ENCODE results near the gene SEC24D. TPM values are rescaled to one million over a fixed set of nuclear protein-coding genes. Genes with fewer than 3 reads are reported as not detected.

Gene SEC24D
- total RNA-seq, 1 donor from 2014 or later: 48.1 TPM

- Histone ChIP-seq H3K4me3 (no peak overlapping the region), H3K9me3 (no peaks in the 10 kb centered on the region), H3K27me3 (no peaks in the 10 kb centered on the region), H3K36me3 (peaks cover 58% of the 10 kb centered on the region), H3K27ac (no peak overlapping the region), H3K4me1 (peaks cover 9% of the 10 kb centered on the region)
- DNase-seq (no peak), ATAC-seq (peak; percentile 74)
- intact Hi-C loops (cut with DNase I): no loop called here
- no peak for TF ChIP-seq CTCF (IDR thresholded peaks at IDR 0.05)
Measured at GRCh38 chr4:118765399-118765798, 70.5 kb downstream of the SEC24D start.

GRCh38 chr4:118762730-118763477 lies 73.0 kb downstream of the SEC24D start:
- Histone ChIP-seq H3K27me3 (no peaks in the 10 kb centered on the region), H3K4me1 (peaks cover 9% of the 10 kb centered on the region), H3K36me3 (peaks cover 44% of the 10 kb centered on the region), H3K4me3 (no peak overlapping the region), H3K9me3 (no peaks in the 10 kb centered on the region), H3K27ac (no peak overlapping the region)
- no peak for ATAC-seq
- intact Hi-C loops (cut with DNase I): no loop called here
- no peak for DNase-seq
- TF ChIP-seq CTCF (IDR thresholded peaks at IDR 0.05): no peak

- Histone ChIP-seq H3K36me3 (peaks cover 44% of the 10 kb centered on the region), H3K27ac (no peak overlapping the region), H3K4me3 (no peak overlapping the region), H3K27me3 (no peaks in the 10 kb centered on the region), H3K9me3 (no peaks in the 10 kb centered on the region), H3K4me1 (peaks cover 15% of the 10 kb centered on the region)
- DNase-seq (no peak), ATAC-seq (no peak)
- TF ChIP-seq CTCF (IDR thresholded peaks at IDR 0.05): no peak
- intact Hi-C loops (cut with DNase I): no loop called here
Measured at GRCh38 chr4:118762155-118762554, 73.8 kb downstream of the SEC24D start.

- no peak overlapping the region for H3K4me3 ChIP-seq
- H3K4me1 ChIP-seq: peaks cover 15% of the 10 kb centered on the region
- H3K9me3 ChIP-seq: no peaks in the 10 kb centered on the region
- no peaks in the 10 kb centered on the region for H3K27me3 ChIP-seq
- ATAC-seq (no peak), DNase-seq (no peak)
- intact Hi-C loops (cut with DNase I): no loop called here
- no peak for TF ChIP-seq CTCF (IDR thresholded peaks at IDR 0.05)
- H3K36me3 ChIP-seq: peaks cover 44% of the 10 kb centered on the region
- no peak overlapping the region for H3K27ac ChIP-seq
Measured at GRCh38 chr4:118761397-118762016, 74.4 kb downstream of the SEC24D start.

- DNase-seq (no peak), ATAC-seq (no peak)
- Histone ChIP-seq H3K36me3 (peaks cover 42% of the 10 kb centered on the region), H3K9me3 (no peaks in the 10 kb centered on the region), H3K27me3 (no peaks in the 10 kb centered on the region), H3K27ac (no peak overlapping the region), H3K4me1 (peaks cover 15% of the 10 kb centered on the region), H3K4me3 (no peak overlapping the region)
- intact Hi-C loops (cut with DNase I): no loop called here
- TF ChIP-seq CTCF (IDR thresholded peaks at IDR 0.05): no peak
Measured at GRCh38 chr4:118760493-118760892, 75.4 kb downstream of the SEC24D start.

Data from upper lobe of right lung (tissue), 1 donor.